Measurements from ENCODE around the gene CCDC186.

Gene CCDC186

GRCh38 chr10:114173921-114174694 lies at the start of gene CCDC186:
Gene CCDC186, minus strand, starts transcription at chr10:114174203. Its CDS starts 10,935 bp downstream, at chr10:114163268.
- Histone ChIP-seq H4K20me1 (ENCODE audit: insufficient read depth, low read length) (no peaks in the 10 kb centered on the region), H2AFZ (ENCODE audit: low read depth, low read length) (peak within 1 kb of the TSS; percentile 97), H3K36me3 (ENCODE audit: insufficient read depth, low read length) (no peaks in the 10 kb centered on the region), H3K4me3 (ENCODE audit: low read depth in 1 of 2, low read length in 2 of 2) (peak within 1 kb of the TSS; percentile 70 to 82), H3K79me2 (ENCODE audit: insufficient read depth, low read length) (peaks cover 10% of the 10 kb centered on the region), H3K9ac (ENCODE audit: low read depth, low read length) (peak within 1 kb of the TSS; percentile 82), H3K27ac (ENCODE audit: low read length) (peak within 1 kb of the TSS; percentile 80), H3K27me3 (ENCODE audit: insufficient read depth, low read length, poor library complexity) (peaks cover 18% of the 10 kb centered on the region), H3K4me1 (ENCODE audit: insufficient read depth, low read length) (peaks cover 31% of the 10 kb centered on the region), H3K9me3 (ENCODE audit: insufficient read depth, low read length, severe bottlenecking) (no peaks in the 10 kb centered on the region), H3K4me2 (ENCODE audit: insufficient read depth, low read length) (peak within 1 kb of the TSS; percentile 99)
- DNase-seq, result peak; percentile 89
- TF ChIP-seq EZH2 (IDR thresholded peaks at IDR 0.05; ENCODE audit: borderline replicate concordance, low read depth, low read length, severe bottlenecking) (no peak), CTCF (IDR thresholded peaks at IDR 0.05; ENCODE audit: borderline replicate concordance, extremely low read depth, low read length, poor library complexity, severe bottlenecking) (no peak)
- ATAC-seq (ENCODE audit: insufficient read depth, low read depth), result peak; percentile 97

- H3K9me3 ChIP-seq (ENCODE audit: insufficient read depth, low read length, severe bottlenecking), result no peaks in the 10 kb centered on the region
- no peaks in the 10 kb centered on the region for H4K20me1 ChIP-seq (ENCODE audit: insufficient read depth, low read length)
- no peak overlapping the region for H2AFZ ChIP-seq (ENCODE audit: low read depth, low read length)
- H3K79me2 ChIP-seq (ENCODE audit: insufficient read depth, low read length), result no peaks in the 10 kb centered on the region
- TF ChIP-seq CTCF (IDR thresholded peaks at IDR 0.05; ENCODE audit: borderline replicate concordance, extremely low read depth, low read length, poor library complexity, severe bottlenecking), result no peak
- no peak for TF ChIP-seq EZH2 (IDR thresholded peaks at IDR 0.05; ENCODE audit: borderline replicate concordance, low read depth, low read length, severe bottlenecking)
- H3K4me1 ChIP-seq (ENCODE audit: insufficient read depth, low read length), result no peaks in the 10 kb centered on the region
- ATAC-seq (ENCODE audit: insufficient read depth, low read depth) (no peak), DNase-seq (no peak)
- H3K4me2 ChIP-seq (ENCODE audit: insufficient read depth, low read length), result no peak overlapping the region
- H3K4me3 ChIP-seq (ENCODE audit: low read depth in 1 of 2, low read length in 2 of 2), result no peak overlapping the region
- no peak overlapping the region for H3K27ac ChIP-seq (ENCODE audit: low read length)
- H3K9ac ChIP-seq (ENCODE audit: low read depth, low read length), result no peak overlapping the region
- peaks cover 32% of the 10 kb centered on the region for H3K27me3 ChIP-seq (ENCODE audit: insufficient read depth, low read length, poor library complexity)
- H3K36me3 ChIP-seq (ENCODE audit: insufficient read depth, low read length), result no peaks in the 10 kb centered on the region
Measured at GRCh38 chr10:114223066-114223465, 49.1 kb upstream of the CCDC186 start.

GRCh38 chr10:114221235-114221634 lies 47.2 kb upstream of the CCDC186 start:
- Histone ChIP-seq H4K20me1 (ENCODE audit: insufficient read depth, low read length) (no peaks in the 10 kb centered on the region), H2AFZ (ENCODE audit: low read depth, low read length) (no peak overlapping the region), H3K36me3 (ENCODE audit: insufficient read depth, low read length) (no peaks in the 10 kb centered on the region), H3K4me1 (ENCODE audit: insufficient read depth, low read length) (no peaks in the 10 kb centered on the region), H3K27ac (ENCODE audit: low read length) (no peak overlapping the region), H3K79me2 (ENCODE audit: insufficient read depth, low read length) (no peaks in the 10 kb centered on the region), H3K4me3 (ENCODE audit: low read depth in 1 of 2, low read length in 2 of 2) (no peak overlapping the region), H3K9ac (ENCODE audit: low read depth, low read length) (no peak overlapping the region), H3K4me2 (ENCODE audit: insufficient read depth, low read length) (no peak overlapping the region), H3K9me3 (ENCODE audit: insufficient read depth, low read length, severe bottlenecking) (no peaks in the 10 kb centered on the region), H3K27me3 (ENCODE audit: insufficient read depth, low read length, poor library complexity) (peaks cover 32% of the 10 kb centered on the region)
- TF ChIP-seq CTCF (IDR thresholded peaks at IDR 0.05; ENCODE audit: borderline replicate concordance, extremely low read depth, low read length, poor library complexity, severe bottlenecking) (no peak), EZH2 (IDR thresholded peaks at IDR 0.05; ENCODE audit: borderline replicate concordance, low read depth, low read length, severe bottlenecking) (no peak)
- no peak for DNase-seq
- ATAC-seq (ENCODE audit: insufficient read depth, low read depth), result no peak

Data from DND-41 (cell line).